Measurements from ENCODE around the gene GALNT6. TPM values are rescaled to one million over a fixed set of nuclear protein-coding genes. Genes with fewer than 3 reads are reported as not detected.

Gene GALNT6
- total RNA-seq, 1 donor from 2014 or later = not detected

DNA sequence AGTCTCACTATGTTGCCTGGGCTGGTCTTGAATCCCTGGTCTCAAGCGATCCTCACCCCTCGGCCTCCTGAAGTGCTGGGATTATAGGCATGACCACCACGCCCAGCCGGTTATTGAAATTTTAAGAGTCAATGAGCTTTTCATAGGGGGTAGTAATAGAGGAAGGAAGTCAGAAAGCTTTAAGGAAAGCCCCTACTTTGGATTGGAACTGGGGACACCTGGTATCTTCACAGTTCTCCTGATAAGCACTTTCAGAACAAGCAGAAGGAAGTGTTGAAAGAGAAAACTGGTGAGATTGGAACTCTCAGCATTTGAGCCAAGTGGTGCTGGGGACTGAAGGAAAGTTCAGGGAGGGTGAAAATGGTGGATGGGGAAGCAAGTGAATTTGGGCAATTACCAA is 38.5 kb upstream of the GALNT6 start:
- H3K36me3 ChIP-seq = no peaks in the 10 kb centered on the region
- H3K9me3 ChIP-seq (ENCODE audit: low read depth) = no peaks in the 10 kb centered on the region
- TF ChIP-seq, protein P1, sequence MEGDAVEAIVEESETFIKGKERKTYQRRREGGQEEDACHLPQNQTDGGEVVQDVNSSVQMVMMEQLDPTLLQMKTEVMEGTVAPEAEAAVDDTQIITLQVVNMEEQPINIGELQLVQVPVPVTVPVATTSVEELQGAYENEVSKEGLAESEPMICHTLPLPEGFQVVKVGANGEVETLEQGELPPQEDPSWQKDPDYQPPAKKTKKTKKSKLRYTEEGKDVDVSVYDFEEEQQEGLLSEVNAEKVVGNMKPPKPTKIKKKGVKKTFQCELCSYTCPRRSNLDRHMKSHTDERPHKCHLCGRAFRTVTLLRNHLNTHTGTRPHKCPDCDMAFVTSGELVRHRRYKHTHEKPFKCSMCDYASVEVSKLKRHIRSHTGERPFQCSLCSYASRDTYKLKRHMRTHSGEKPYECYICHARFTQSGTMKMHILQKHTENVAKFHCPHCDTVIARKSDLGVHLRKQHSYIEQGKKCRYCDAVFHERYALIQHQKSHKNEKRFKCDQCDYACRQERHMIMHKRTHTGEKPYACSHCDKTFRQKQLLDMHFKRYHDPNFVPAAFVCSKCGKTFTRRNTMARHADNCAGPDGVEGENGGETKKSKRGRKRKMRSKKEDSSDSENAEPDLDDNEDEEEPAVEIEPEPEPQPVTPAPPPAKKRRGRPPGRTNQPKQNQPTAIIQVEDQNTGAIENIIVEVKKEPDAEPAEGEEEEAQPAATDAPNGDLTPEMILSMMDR (IDR thresholded peaks at IDR 0.05) = no peak
- TF ChIP-seq EZH2phosphoT487 (IDR thresholded peaks at IDR 0.05) = no peak
- no peak for TF ChIP-seq EZH2 (IDR thresholded peaks at IDR 0.05)
- H3K27me3 ChIP-seq = no peaks in the 10 kb centered on the region
- H3K4me1 ChIP-seq = peaks cover 6% of the 10 kb centered on the region
- no peak overlapping the region for H2AFZ ChIP-seq (replicated peaks)
- no peak overlapping the region for H3K9ac ChIP-seq
- peaks cover 19% of the 10 kb centered on the region for H3K4me1 Mint-ChIP-seq
- no peaks in the 10 kb centered on the region for H4K20me1 ChIP-seq (ENCODE audit: low read depth)
- H3K27ac ChIP-seq = no peak overlapping the region
- no peaks in the 10 kb centered on the region for H3K27me3 Mint-ChIP-seq (ENCODE audit: insufficient read depth, low read depth)
- H3K4me2 ChIP-seq = no peak overlapping the region
- no peak for DNase-seq (ENCODE audit: low spot score)
- peaks cover 6% of the 10 kb centered on the region for H3F3A ChIP-seq (ENCODE audit: low read depth)
- no peak overlapping the region for H3K4me3 ChIP-seq
- H3K79me2 ChIP-seq (ENCODE audit: low read depth) = peaks cover 9% of the 10 kb centered on the region
- H3K27ac Mint-ChIP-seq = no peak overlapping the region
- peaks cover 6% of the 10 kb centered on the region for H3K36me3 Mint-ChIP-seq
- no peak overlapping the region for H3K4me3 Mint-ChIP-seq
- H3K9me3 Mint-ChIP-seq = peaks cover 2% of the 10 kb centered on the region

DNA sequence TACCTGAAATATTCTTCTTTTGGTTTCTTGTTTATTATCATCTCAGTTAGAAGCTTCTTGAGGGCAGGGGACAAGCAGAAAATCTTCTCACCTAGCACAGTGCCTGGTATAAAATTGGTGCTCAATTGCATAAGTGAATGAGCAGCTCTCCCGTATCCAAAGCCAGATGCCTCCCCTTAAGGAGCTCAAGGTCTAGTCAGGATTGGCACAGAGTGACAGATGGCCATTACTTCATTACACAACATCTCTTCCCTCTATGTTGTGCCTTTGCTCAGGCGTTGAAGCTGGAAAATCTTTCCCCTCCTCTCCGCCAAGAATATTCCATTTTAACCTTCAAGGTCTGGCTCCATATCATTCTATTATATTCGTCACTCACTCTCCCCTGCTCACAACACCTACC is 37.0 kb upstream of the GALNT6 start:
- no peaks in the 10 kb centered on the region for H3K9me3 ChIP-seq (ENCODE audit: low read depth)
- H3K27ac ChIP-seq = no peak overlapping the region
- no peak overlapping the region for H3K9ac ChIP-seq
- Mint-ChIP-seq H3K27me3 (ENCODE audit: insufficient read depth, low read depth) (no peaks in the 10 kb centered on the region), H3K27ac (no peak overlapping the region), H3K36me3 (peaks cover 6% of the 10 kb centered on the region), H3K4me1 (peaks cover 26% of the 10 kb centered on the region), H3K4me3 (no peak overlapping the region), H3K9me3 (peaks cover 2% of the 10 kb centered on the region)
- no peak overlapping the region for H3K4me2 ChIP-seq
- H3K27me3 ChIP-seq = no peaks in the 10 kb centered on the region
- peaks cover 9% of the 10 kb centered on the region for H3K79me2 ChIP-seq (ENCODE audit: low read depth)
- H3K4me1 ChIP-seq = peaks cover 5% of the 10 kb centered on the region
- DNase-seq (ENCODE audit: low spot score) = no peak
- peaks cover 11% of the 10 kb centered on the region for H3F3A ChIP-seq (ENCODE audit: low read depth)
- H4K20me1 ChIP-seq (ENCODE audit: low read depth) = no peaks in the 10 kb centered on the region
- H3K4me3 ChIP-seq = no peak overlapping the region
- TF ChIP-seq, protein P1 (IDR thresholded peaks at IDR 0.05) = no peak
- no peak for TF ChIP-seq EZH2 (IDR thresholded peaks at IDR 0.05)
- TF ChIP-seq EZH2phosphoT487 (IDR thresholded peaks at IDR 0.05) = no peak
- no peak overlapping the region for H2AFZ ChIP-seq (replicated peaks)
- H3K36me3 ChIP-seq = no peaks in the 10 kb centered on the region

DNA sequence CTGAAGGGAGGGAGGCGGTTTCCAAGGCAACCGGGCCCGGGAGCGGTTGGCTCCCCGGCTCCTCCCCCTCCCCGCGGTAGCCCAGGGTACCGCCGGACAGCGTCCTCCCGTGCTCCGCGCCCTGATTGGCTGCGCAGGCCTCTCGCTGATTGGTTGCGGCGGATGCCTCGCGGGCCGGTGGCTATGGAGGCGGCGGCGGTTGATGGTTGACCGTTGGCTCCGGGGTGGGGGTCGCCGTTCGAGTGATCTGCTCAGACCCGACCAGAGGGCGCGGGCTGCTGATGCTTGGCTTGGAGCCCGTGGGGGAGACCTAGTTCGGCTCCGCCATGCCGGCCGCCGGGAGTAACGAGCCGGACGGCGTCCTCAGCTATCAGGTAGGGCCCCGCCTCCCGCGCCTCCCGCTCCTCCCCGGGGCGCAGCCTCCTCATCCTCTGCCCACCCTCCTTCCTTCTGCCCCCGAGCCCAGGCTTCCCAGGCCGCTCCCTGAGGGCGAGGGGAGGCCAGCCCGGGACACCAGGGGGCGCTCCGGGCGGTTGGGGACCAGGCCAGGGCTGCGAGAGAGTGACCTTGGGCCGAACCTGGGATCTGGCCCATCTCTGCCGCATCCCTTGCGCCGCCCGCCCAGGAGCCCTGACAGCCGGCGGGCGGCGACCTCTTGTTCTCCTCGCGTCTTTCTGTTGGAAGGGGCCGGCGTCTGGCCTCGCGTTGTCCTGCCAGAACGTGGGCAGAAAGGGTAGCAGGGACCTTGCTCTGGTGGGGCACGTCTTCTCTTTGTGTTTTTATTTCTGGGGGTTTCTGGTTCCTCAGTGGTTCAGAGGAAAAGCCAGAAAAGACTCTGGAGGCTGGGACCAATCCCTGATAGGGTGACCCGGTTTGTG is 33.7 kb upstream of the GALNT6 start, which contains the start of gene SLC4A8:
Gene SLC4A8 (plus strand): TSS at position 170 of the 878 bp plus-strand sequence. CDS start 157 bp downstream, at position 327.
- Mint-ChIP-seq H3K4me3 (peak within 1 kb of the TSS; percentile 91), H3K4me1 (peaks cover 48% of the 10 kb centered on the region), H3K9me3 (no peaks in the 10 kb centered on the region), H3K27me3 (ENCODE audit: insufficient read depth, low read depth) (peaks cover 7% of the 10 kb centered on the region), H3K27ac (peak within 1 kb of the TSS; percentile 95), H3K36me3 (peaks cover 3% of the 10 kb centered on the region)
- H3K9me3 ChIP-seq (ENCODE audit: low read depth) = no peaks in the 10 kb centered on the region
- no peaks in the 10 kb centered on the region for H4K20me1 ChIP-seq (ENCODE audit: low read depth)
- H3K9ac ChIP-seq = no peak within 1 kb of the TSS
- H3K4me3 ChIP-seq = peak within 1 kb of the TSS; percentile 57
- peak within 1 kb of the TSS; percentile 80 for H2AFZ ChIP-seq (replicated peaks)
- no peak within 1 kb of the TSS for H3K27ac ChIP-seq
- H3K4me1 ChIP-seq = peaks cover 8% of the 10 kb centered on the region
- peak; percentile 100 for DNase-seq (ENCODE audit: low spot score)
- peak within 1 kb of the TSS; percentile 79 for H3K4me2 ChIP-seq
- H3K36me3 ChIP-seq = no peaks in the 10 kb centered on the region
- peaks cover 9% of the 10 kb centered on the region for H3K79me2 ChIP-seq (ENCODE audit: low read depth)
- H3F3A ChIP-seq (ENCODE audit: low read depth) = peaks cover 19% of the 10 kb centered on the region
- peak; percentile 1 for TF ChIP-seq EZH2 (IDR thresholded peaks at IDR 0.05)
- TF ChIP-seq, protein P1 (IDR thresholded peaks at IDR 0.05) = peak; percentile 83
- no peak for TF ChIP-seq EZH2phosphoT487 (IDR thresholded peaks at IDR 0.05)
- H3K27me3 ChIP-seq = no peaks in the 10 kb centered on the region
